Measurements from ENCODE around the gene TGM6. TPM values are rescaled to one million over a fixed set of nuclear protein-coding genes. Genes with fewer than 3 reads are reported as not detected.

The TGM6 gene
- total and polyA plus RNA-seq, 2 experiments from 2014 or later: not detected

GRCh38 chr20:2458919-2459499 lies 78.3 kb downstream of the TGM6 start:
- WGBS (ENCODE audit: low lambda C conversion rate, missing lambda C conversion rate): 92% methylated on average over 3 of the region's 3 CpGs
- DNase-seq (ENCODE audit: low spot score): no peak

GRCh38 chr20:2459981-2460751 lies 79.5 kb downstream of the TGM6 start:
- Histone ChIP-seq H3K9me3 (ENCODE audit: low read depth) (no peaks in the 10 kb centered on the region), H3K4me3 (no peak overlapping the region), H4K20me1 (ENCODE audit: insufficient read depth, poor library complexity, severe bottlenecking) (peaks cover 6% of the 10 kb centered on the region), H2AFZ (no peak overlapping the region), H3K36me3 (replicated peaks; ENCODE audit: insufficient read depth, low read depth) (no peaks in the 10 kb centered on the region), H3K27ac (no peak overlapping the region), H3K79me2 (no peaks in the 10 kb centered on the region), H3K4me2 (no peak overlapping the region), H3K27me3 (no peaks in the 10 kb centered on the region), H3K9me2 (replicated peaks; ENCODE audit: insufficient read depth) (no peaks in the 10 kb centered on the region), H3K4me1 (ENCODE audit: insufficient read depth) (no peaks in the 10 kb centered on the region)
- TF ChIP-seq CTCF (IDR thresholded peaks at IDR 0.05; ENCODE audit: poor library complexity) (no peak), EZH2 (IDR thresholded peaks at IDR 0.05; ENCODE audit: borderline replicate concordance) (no peak), EZH2phosphoT487 (IDR thresholded peaks at IDR 0.05; ENCODE audit: low read depth, severe bottlenecking, unreplicated experiment) (no peak)
- DNase-seq (ENCODE audit: low spot score): no peak
- WGBS (ENCODE audit: low lambda C conversion rate, missing lambda C conversion rate): 96% methylated on average over 1 of the region's 1 CpG

More at GRCh38 chr20:2458919-2459499, 78.3 kb downstream of the TGM6 start:
- no peaks in the 10 kb centered on the region for H3K4me1 ChIP-seq (ENCODE audit: insufficient read depth)
- no peak overlapping the region for H2AFZ ChIP-seq
- H4K20me1 ChIP-seq (ENCODE audit: insufficient read depth, poor library complexity, severe bottlenecking): peaks cover 3% of the 10 kb centered on the region
- H3K9me3 ChIP-seq (ENCODE audit: low read depth): no peaks in the 10 kb centered on the region
- no peak overlapping the region for H3K4me2 ChIP-seq
- no peaks in the 10 kb centered on the region for H3K9me2 ChIP-seq (replicated peaks; ENCODE audit: insufficient read depth)
- H3K79me2 ChIP-seq: no peaks in the 10 kb centered on the region
- H3K27me3 ChIP-seq: no peaks in the 10 kb centered on the region
- H3K36me3 ChIP-seq (replicated peaks; ENCODE audit: insufficient read depth, low read depth): no peaks in the 10 kb centered on the region
- no peak overlapping the region for H3K27ac ChIP-seq
- H3K4me3 ChIP-seq: no peak overlapping the region
- TF ChIP-seq EZH2 (IDR thresholded peaks at IDR 0.05; ENCODE audit: borderline replicate concordance) (no peak), CTCF (IDR thresholded peaks at IDR 0.05; ENCODE audit: poor library complexity) (no peak), EZH2phosphoT487 (IDR thresholded peaks at IDR 0.05; ENCODE audit: low read depth, severe bottlenecking, unreplicated experiment) (no peak)

- 88% methylated on average over 4 of the region's 4 CpGs for WGBS (ENCODE audit: low lambda C conversion rate, missing lambda C conversion rate)
- Histone ChIP-seq H3K79me2 (peaks cover 5% of the 10 kb centered on the region), H3K9me2 (replicated peaks; ENCODE audit: insufficient read depth) (no peaks in the 10 kb centered on the region), H4K20me1 (ENCODE audit: insufficient read depth, poor library complexity, severe bottlenecking) (peaks cover 6% of the 10 kb centered on the region), H3K9me3 (ENCODE audit: low read depth) (no peaks in the 10 kb centered on the region), H3K4me1 (ENCODE audit: insufficient read depth) (no peaks in the 10 kb centered on the region), H3K27me3 (no peaks in the 10 kb centered on the region), H2AFZ (no peak overlapping the region), H3K4me2 (no peak overlapping the region), H3K4me3 (no peak overlapping the region), H3K27ac (no peak overlapping the region), H3K36me3 (replicated peaks; ENCODE audit: insufficient read depth, low read depth) (no peaks in the 10 kb centered on the region)
- DNase-seq (ENCODE audit: low spot score): no peak
- TF ChIP-seq CTCF (IDR thresholded peaks at IDR 0.05; ENCODE audit: poor library complexity) (no peak), EZH2 (IDR thresholded peaks at IDR 0.05; ENCODE audit: borderline replicate concordance) (no peak), EZH2phosphoT487 (IDR thresholded peaks at IDR 0.05; ENCODE audit: low read depth, severe bottlenecking, unreplicated experiment) (no peak)
Observed at GRCh38 chr20:2460752-2461424, 80.2 kb downstream of the TGM6 start.
